A549 (cell line): Measurements from ENCODE around the gene PSMD14. TPM values are rescaled to one million over a fixed set of nuclear protein-coding genes. Genes with fewer than 3 reads are reported as not detected.

Source experiments
- ATAC-seq, 2 experiments: fragments of 200-7000 bp in 1 of 2; fragments of >200 bp in 1 of 2; cut with Nextera tagmentation in 1 of 2; cut with Tn5 transposase in 1 of 2; 3 replicates each; pipeline versions ENCODE4 v1.8.0 to v1.9.1; 2018 to 2020; ENCODE audit warnings: mild to moderate bottlenecking in 1 of 2, moderate library complexity in 1 of 2
- CTCF ChIA-PET: fragments of 300-600 bp; sonication (Branson Sonifier 250); formaldehyde crosslinking; extraction: SDS; loops from one replicate; lab custom pipeline; 2021; ENCODE audit warnings: antibody characterized with exemption, inconsistent platforms; lab: Yijun Ruan, JAX
- POLR2A ChIA-PET: fragments of 350-600 bp; formaldehyde crosslinking; extraction: SDS; loops from one replicate; lab custom pipeline; 2021; ENCODE audit warnings: antibody characterized with exemption, inconsistent platforms; lab: Yijun Ruan, JAX
- DNase-seq, 2 experiments: peaks; one replicate each; pipeline versions ENCODE4 v3.0.0 to v3.0.0-alpha.2; 2011 to 2016; ENCODE audit warnings: low read depth in 1 of 2, low spot score in 1 of 2
- FAIRE-seq: peaks from 2 replicates; lab custom pipeline; 2011; peaks lifted over from hg19 to GRCh38; lab: Jason Lieb, UNC
- H3K27ac ChIP-seq, 2 experiments: fragments of >200 bp; sonication (Bioruptor Twin); formaldehyde crosslinking; 3 replicates each; pipeline ENCODE4 v1.5.1; 2016 to 2017
- H3K4me1 ChIP-seq: fragments of >200 bp; sonication (Bioruptor Twin); formaldehyde crosslinking; 3 replicates; pipeline ENCODE4 v1.6.1; 2016
- H3K4me2 ChIP-seq: fragments of >200 bp; sonication (Bioruptor Twin); formaldehyde crosslinking; 3 replicates; pipeline ENCODE4 v1.6.1; 2016
- H3K4me3 ChIP-seq: fragments of >200 bp; sonication (Bioruptor Twin); formaldehyde crosslinking; 3 replicates; pipeline ENCODE4 v1.5.1; 2016
- H3K9me3 ChIP-seq: fragments of >200 bp; sonication (Bioruptor Twin); formaldehyde crosslinking; 3 replicates; pipeline ENCODE4 v1.6.1; 2016
- CBX8 ChIP-seq: fragments of 200-600 bp; sonication (generic); IDR thresholded peaks from 2 replicates; pipeline ENCODE4 v1.6.1; 2016
- FOSB ChIP-seq: fragments of 250-450 bp; sonication (Bioruptor Pico); IDR thresholded peaks from 2 replicates; pipeline ENCODE4 v1.5.0; 2020; ENCODE audit warnings: mild to moderate bottlenecking, moderate library complexity
- FOXS1 ChIP-seq: fragments of 250-450 bp; sonication (Bioruptor Pico); IDR thresholded peaks from 2 replicates; pipeline ENCODE4 v1.5.0; 2020; ENCODE audit warnings: mild to moderate bottlenecking, moderate library complexity
- HOXA7 ChIP-seq: fragments of 250-450 bp; sonication (Bioruptor Pico); IDR thresholded peaks from 2 replicates; pipeline ENCODE4 v1.5.0; 2020; ENCODE audit warnings: mild to moderate bottlenecking, moderate library complexity
- HOXB13 ChIP-seq: fragments of 250-450 bp; sonication (Bioruptor Pico); IDR thresholded peaks from 2 replicates; pipeline ENCODE4 v1.5.0; 2020; ENCODE audit warnings: low read depth, mild to moderate bottlenecking, moderate library complexity
- JUNB ChIP-seq: fragments of >200 bp; sonication (Bioruptor Twin); formaldehyde crosslinking; IDR thresholded peaks from 2 replicates; pipeline ENCODE4 v1.6.1; 2016
- MAFK ChIP-seq: fragments of 450-650 bp; IDR thresholded peaks from 2 replicates; pipeline ENCODE4 v1.6.1; 2014; ENCODE audit not compliant: partially characterized antibody
- RAD21 ChIP-seq, 2 experiments: fragments of >200 bp in 1 of 2; sonication (Bioruptor Twin) in 1 of 2; formaldehyde crosslinking in 1 of 2; IDR thresholded peaks in 1 of 2; conservative IDR thresholded peaks in 1 of 2; 2 replicates in 1 of 2; 3 replicates in 1 of 2; pipeline ENCODE4 v1.6.1; 2012 to 2018; ENCODE audit warnings: inconsistent platforms in 1 of 2
- RCOR1 ChIP-seq: fragments of 150-350 bp; IDR thresholded peaks from 2 replicates; pipeline ENCODE4 v1.6.1; 2014; ENCODE audit warnings: antibody characterized with exemption, low read length, low read depth
- SMC3 ChIP-seq: fragments of >200 bp; sonication (Bioruptor Twin); formaldehyde crosslinking; IDR thresholded peaks from 3 replicates; pipeline ENCODE4 v1.6.1; 2018; ENCODE audit warnings: inconsistent platforms
- SREBF2 ChIP-seq: fragments of 450-650 bp; IDR thresholded peaks from 2 replicates; pipeline ENCODE4 v1.6.1; 2014; ENCODE audit warnings: mild to moderate bottlenecking, moderate library complexity
- ZC3H11A ChIP-seq: fragments of 450-650 bp; IDR thresholded peaks from 2 replicates; pipeline ENCODE4 v1.6.1; 2014; ENCODE audit warnings: antibody characterized with exemption, mild to moderate bottlenecking
- ZFP36 ChIP-seq: fragments of 450-650 bp; IDR thresholded peaks from 2 replicates; pipeline ENCODE4 v1.6.1; 2014; ENCODE audit warnings: borderline replicate concordance; ENCODE audit not compliant: partially characterized antibody
- WGBS: methylation state at CpG from one replicate; pipeline ENCODE4 v1.1.6; 2017; ENCODE audit errors: missing lambda C conversion rate; 5-methylcytosine and 5-hydroxymethylcytosine counted together
- polyA plus RNA-seq, 4 experiments: library from polyadenylated mRNA; depleted of rRNA in 3 of 4; stranded (reverse); fragments of >200 nt; fragmentation: RNase III in 1 of 4; extraction: RNeasy Plus Mini Kit Qiagen cat#74134 plus additional on column Dnase treatment in 1 of 4; gene quantifications; 2 replicates in 3 of 4; 3 replicates in 1 of 4; pipeline ENCODE4 v1.2.3, GENCODE V29; 2011 to 2017
- TF ChIP-seq, protein P1 (sequence below): IDR thresholded peaks from 2 replicates; pipeline ENCODE4 v1.6.1; 2012; ENCODE audit warnings: low read depth, borderline replicate concordance
- TF ChIP-seq, protein P2 (sequence below): fragments of >200 bp; sonication (Bioruptor Twin); formaldehyde crosslinking; IDR thresholded peaks from 2 replicates; pipeline ENCODE4 v1.6.1; 2016
- TF ChIP-seq, protein P3 (sequence below): fragments of 250-450 bp; sonication (Bioruptor Pico); IDR thresholded peaks from 2 replicates; pipeline ENCODE4 v1.5.0; 2021; ENCODE audit warnings: mild to moderate bottlenecking, moderate library complexity, borderline replicate concordance

The PSMD14 gene
- polyA plus RNA-seq, 2 of the 4 experiments (the other 2 are of a cell fraction) = 166 to 218 TPM

DNA sequence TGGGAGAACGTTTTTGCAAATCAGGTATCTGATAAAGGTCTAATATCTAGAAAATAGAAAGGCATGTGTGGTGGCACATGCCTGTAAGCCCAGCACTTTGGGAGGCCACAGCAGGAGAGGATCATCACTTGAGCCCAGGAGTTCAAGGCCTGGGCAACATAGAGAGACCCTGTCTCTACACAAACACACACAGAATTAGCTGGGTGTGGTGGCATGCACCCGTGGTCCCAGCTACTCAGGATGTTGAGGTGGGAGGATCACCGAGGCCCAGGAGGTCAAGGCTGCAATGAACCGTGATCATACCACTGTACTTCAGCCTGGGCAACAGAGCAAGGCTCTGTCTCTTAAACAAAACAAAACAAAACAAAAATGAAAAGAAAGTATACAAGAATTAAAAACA is 94.1 kb downstream of the PSMD14 start:
- no peak for FAIRE-seq

DNA sequence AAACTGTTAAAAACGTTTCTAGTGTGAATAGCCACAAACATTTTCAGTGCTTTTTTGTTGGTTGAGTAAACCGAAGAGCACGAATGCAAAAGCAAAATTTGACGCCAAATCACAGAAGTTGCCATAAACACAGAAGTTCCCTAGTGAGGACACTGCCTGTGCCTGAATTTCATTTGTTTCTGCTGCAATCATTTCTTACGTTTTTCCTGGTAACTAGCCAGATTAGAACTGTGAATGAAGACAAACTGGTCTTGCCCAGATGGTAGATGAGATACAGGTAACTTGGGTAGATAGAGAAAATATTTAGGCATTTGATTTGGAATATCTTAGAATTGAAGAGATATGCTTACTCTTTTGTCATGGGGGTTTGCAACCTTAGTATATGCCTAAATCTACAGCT is 98.1 kb downstream of the PSMD14 start:
- no peak for TF ChIP-seq FOXS1
- no peak for TF ChIP-seq FOSB (CRISPR knock-in tag)
- TF ChIP-seq HOXA7 = no peak
- TF ChIP-seq, protein P1, sequence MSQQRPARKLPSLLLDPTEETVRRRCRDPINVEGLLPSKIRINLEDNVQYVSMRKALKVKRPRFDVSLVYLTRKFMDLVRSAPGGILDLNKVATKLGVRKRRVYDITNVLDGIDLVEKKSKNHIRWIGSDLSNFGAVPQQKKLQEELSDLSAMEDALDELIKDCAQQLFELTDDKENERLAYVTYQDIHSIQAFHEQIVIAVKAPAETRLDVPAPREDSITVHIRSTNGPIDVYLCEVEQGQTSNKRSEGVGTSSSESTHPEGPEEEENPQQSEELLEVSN = no peak
- TF ChIP-seq JUNB = no peak
- TF ChIP-seq RAD21 (conservative IDR thresholded peaks at IDR 0.05 in 1 of 2, IDR thresholded peaks at IDR 0.05 in 1 of 2) = no peak
- TF ChIP-seq, protein P2, sequence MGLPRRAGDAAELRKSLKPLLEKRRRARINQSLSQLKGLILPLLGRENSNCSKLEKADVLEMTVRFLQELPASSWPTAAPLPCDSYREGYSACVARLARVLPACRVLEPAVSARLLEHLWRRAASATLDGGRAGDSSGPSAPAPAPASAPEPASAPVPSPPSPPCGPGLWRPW = no peak
- no peak for TF ChIP-seq HOXB13 (CRISPR knock-in tag)
- no peak for TF ChIP-seq RCOR1
- TF ChIP-seq CBX8 = no peak
- TF ChIP-seq, protein P3, sequence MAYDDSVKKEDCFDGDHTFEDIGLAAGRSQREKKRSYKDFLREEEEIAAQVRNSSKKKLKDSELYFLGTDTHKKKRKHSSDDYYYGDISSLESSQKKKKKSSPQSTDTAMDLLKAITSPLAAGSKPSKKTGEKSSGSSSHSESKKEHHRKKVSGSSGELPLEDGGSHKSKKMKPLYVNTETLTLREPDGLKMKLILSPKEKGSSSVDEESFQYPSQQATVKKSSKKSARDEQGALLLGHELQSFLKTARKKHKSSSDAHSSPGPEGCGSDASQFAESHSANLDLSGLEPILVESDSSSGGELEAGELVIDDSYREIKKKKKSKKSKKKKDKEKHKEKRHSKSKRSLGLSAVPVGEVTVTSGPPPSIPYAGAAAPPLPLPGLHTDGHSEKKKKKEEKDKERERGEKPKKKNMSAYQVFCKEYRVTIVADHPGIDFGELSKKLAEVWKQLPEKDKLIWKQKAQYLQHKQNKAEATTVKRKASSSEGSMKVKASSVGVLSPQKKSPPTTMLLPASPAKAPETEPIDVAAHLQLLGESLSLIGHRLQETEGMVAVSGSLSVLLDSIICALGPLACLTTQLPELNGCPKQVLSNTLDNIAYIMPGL (CRISPR knock-in tag) = no peak
- no peak for TF ChIP-seq MAFK
- no peaks in the 10 kb centered on the region for H3K4me1 ChIP-seq
- H3K4me3 ChIP-seq = no peak overlapping the region
- POLR2A ChIA-PET = no interaction called here
- FAIRE-seq (no peak), ATAC-seq (no peak), DNase-seq (no peak)
- WGBS = 81% methylated on average over 5 of the region's 5 CpGs
- H3K4me2 ChIP-seq = no peak overlapping the region
- H3K9me3 ChIP-seq = no peaks in the 10 kb centered on the region
- H3K27ac ChIP-seq = no peak overlapping the region
- CTCF ChIA-PET = no interaction called here

More for the DNA sequence above, 94.1 kb downstream of the PSMD14 start:
- no peak overlapping the region for H3K4me2 ChIP-seq
- no peak for DNase-seq
- POLR2A ChIA-PET = no interaction called here
- no peaks in the 10 kb centered on the region for H3K4me1 ChIP-seq
- ATAC-seq = no peak
- no peak for TF ChIP-seq SREBF2
- no peak for TF ChIP-seq RAD21 (conservative IDR thresholded peaks at IDR 0.05 in 1 of 2, IDR thresholded peaks at IDR 0.05 in 1 of 2)
- no peak for TF ChIP-seq RCOR1
- TF ChIP-seq SMC3 = no peak
- CTCF ChIA-PET = no interaction called here
- H3K4me3 ChIP-seq = no peak overlapping the region
- H3K27ac ChIP-seq = no peak overlapping the region
- no peaks in the 10 kb centered on the region for H3K9me3 ChIP-seq
- WGBS = 81% methylated on average over 4 of the region's 4 CpGs

DNA sequence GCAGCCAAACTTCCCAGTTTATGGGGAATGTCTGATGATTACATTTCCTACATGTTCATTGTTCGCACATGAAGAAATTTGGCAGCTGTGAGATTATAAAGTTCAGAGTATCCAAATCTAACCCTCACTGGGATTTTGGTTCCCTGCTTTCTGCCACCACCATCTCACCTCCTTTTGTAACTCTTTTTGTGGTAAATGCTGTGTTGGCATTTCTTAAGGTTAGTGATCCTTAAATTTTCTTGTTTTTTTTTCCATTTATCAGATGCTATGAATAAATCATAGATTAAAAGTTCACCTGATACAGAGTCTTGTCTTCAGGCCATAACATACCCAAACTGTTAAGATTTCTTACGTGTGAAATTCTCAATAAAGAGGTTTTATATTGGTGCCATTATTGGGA is 99.4 kb downstream of the PSMD14 start:
- Histone ChIP-seq H3K4me1 (no peaks in the 10 kb centered on the region), H3K27ac (no peak overlapping the region), H3K4me3 (no peak overlapping the region), H3K4me2 (no peak overlapping the region), H3K9me3 (no peaks in the 10 kb centered on the region)
- TF ChIP-seq MAFK (peak; percentile 86), ZC3H11A (no peak)
- WGBS = 92% methylated on average over 2 of the region's 2 CpGs
- no peak for ATAC-seq
- CTCF ChIA-PET = no interaction called here
- POLR2A ChIA-PET = no interaction called here
- no peak for FAIRE-seq
- DNase-seq = no peak

DNA sequence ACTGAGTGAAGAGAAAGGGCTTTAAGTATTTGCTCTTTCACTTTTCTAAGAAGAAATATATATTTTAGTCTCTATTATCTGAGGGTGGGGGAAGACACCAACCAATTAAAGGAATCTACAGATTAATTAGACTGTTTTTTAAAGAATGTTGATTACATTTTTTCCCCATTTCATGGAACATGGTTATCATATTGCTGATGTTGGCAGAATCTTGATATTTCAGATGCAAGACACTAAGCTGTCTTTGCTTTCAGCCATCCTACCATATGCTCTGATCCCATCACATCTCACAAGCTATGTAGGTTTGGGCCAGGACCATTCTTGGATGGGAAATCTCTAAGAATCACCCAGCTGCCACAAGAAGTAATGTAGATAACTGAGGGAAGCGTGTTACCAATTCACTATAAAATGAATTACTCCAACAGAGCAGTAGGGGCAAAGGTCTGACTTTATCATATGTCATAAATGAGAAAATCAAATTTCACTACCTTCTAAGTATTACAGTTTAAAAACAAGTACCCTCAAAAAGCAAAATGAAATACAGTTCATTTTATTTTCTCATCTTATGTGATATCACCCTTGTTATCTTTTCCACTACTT is 101.2 kb downstream of the PSMD14 start:
- 91% methylated on average over 1 of the region's 1 CpG for WGBS
- Histone ChIP-seq H3K4me2 (no peak overlapping the region), H3K4me3 (no peak overlapping the region), H3K9me3 (no peaks in the 10 kb centered on the region), H3K4me1 (no peaks in the 10 kb centered on the region), H3K27ac (no peak overlapping the region)
- no peak for FAIRE-seq
- ChIA-PET POLR2A (no interaction called here), CTCF (no interaction called here)
- no peak for DNase-seq
- TF ChIP-seq ZFP36 (no peak), MAFK (peak; percentile 79)
- ATAC-seq = no peak
